HepG2 (cell line): ENCODE results near the gene RHBDD1. TPM values are rescaled to one million over a fixed set of nuclear protein-coding genes. Genes with fewer than 3 reads are reported as not detected.
A peak's percentile ranks its signal among the peaks of the same experiment; 100 is the strongest.

Source experiments
- ATAC-seq: fragments of 200-7000 bp; cut with Tn5 transposase; 3 replicates; pipeline ENCODE4 v1.9.1; 2020; ENCODE audit warnings: mild to moderate bottlenecking, moderate library complexity
- BruUV-seq: library from RNA; stranded (reverse); fragments of 400-500 nt; replicated peaks from 2 replicates; lab custom pipeline; 2021; lab: Mats Ljungman, UMichigan
- CTCF ChIA-PET: fragments of 300-600 bp; formaldehyde crosslinking; extraction: SDS; loops from one replicate; lab custom pipeline; 2021; ENCODE audit warnings: low total read pairs, inconsistent platforms, low intra/inter-chr PET ratio; lab: Yijun Ruan, JAX
- POLR2A ChIA-PET: fragments of 350-600 bp; sonication (Branson Sonifier 250); formaldehyde crosslinking; loops from one replicate; lab custom pipeline; 2020; ENCODE audit warnings: antibody characterized with exemption, inconsistent platforms; lab: Yijun Ruan, JAX
- DNase-seq: peaks from one replicate; pipeline ENCODE4 v3.0.0-alpha.2; 2015; ENCODE audit warnings: low spot score
- FAIRE-seq: peaks from 3 replicates; lab custom pipeline; 2011; peaks lifted over from hg19 to GRCh38; lab: Jason Lieb, UNC
- H2AFZ ChIP-seq: one replicate; pipeline ENCODE4 v1.6.1; 2011; ENCODE audit warnings: low read length, inconsistent platforms
- H3K27ac ChIP-seq: fragments of 300-600 bp; 3 replicates; pipeline ENCODE4 v1.8.0; 2011; ENCODE audit warnings: mixed run types, mild to moderate bottlenecking, mixed read lengths, low read length, inconsistent platforms; ENCODE audit not compliant: insufficient read depth; ENCODE audit errors: extremely low read length
- H3K27me3 ChIP-seq, 2 experiments: fragments of 200-600 bp in 1 of 2; 2 replicates in 1 of 2; 3 replicates in 1 of 2; pipeline versions ENCODE4 v1.6.0 to v1.8.0; 2011; ENCODE audit warnings: low read length in 2 of 2, mild to moderate bottlenecking in 2 of 2, moderate library complexity in 2 of 2, inconsistent platforms in 1 of 2; ENCODE audit not compliant: insufficient read depth in 2 of 2, control insufficient read depth in 1 of 2
- H3K36me3 ChIP-seq, 2 experiments: fragments of 200-600 bp in 1 of 2; replicated peaks in 1 of 2; 2 replicates in 1 of 2; 3 replicates in 1 of 2; pipeline versions ENCODE4 v1.5.1 to v1.8.0; 2011; ENCODE audit warnings: low read length in 2 of 2, inconsistent platforms in 1 of 2; ENCODE audit not compliant: insufficient read depth in 2 of 2, control insufficient read depth in 1 of 2
- H3K4me1 ChIP-seq: 2 replicates; pipeline ENCODE4 v1.5.1; 2012; ENCODE audit warnings: low read length, inconsistent platforms; ENCODE audit not compliant: insufficient read depth
- H3K4me2 ChIP-seq: 2 replicates; pipeline ENCODE4 v1.6.0; 2011; ENCODE audit warnings: low read depth, low read length, inconsistent platforms
- H3K4me3 ChIP-seq, 3 experiments: fragments of 200-600 bp in 1 of 3; sonication (generic), shearing (Covaris generic) in 1 of 3; replicated peaks in 1 of 3; 2 replicates each; pipeline ENCODE4 v1.5.1; 2011 to 2016; ENCODE audit warnings: low read length in 3 of 3, inconsistent platforms in 2 of 3, low read depth in 2 of 3, mild to moderate bottlenecking in 2 of 3, control low read depth in 1 of 3, mixed read lengths in 1 of 3; ENCODE audit not compliant: insufficient read depth in 1 of 3
- H3K79me2 ChIP-seq: one replicate; pipeline ENCODE4 v1.6.1; 2011; ENCODE audit warnings: low read length, inconsistent platforms; ENCODE audit not compliant: insufficient read depth
- H3K9ac ChIP-seq: 2 replicates; pipeline ENCODE4 v1.6.0; 2011; ENCODE audit warnings: mild to moderate bottlenecking, low read depth, low read length, inconsistent platforms; ENCODE audit not compliant: insufficient read depth
- H3K9me3 ChIP-seq: 2 replicates; pipeline ENCODE4 v1.5.1; 2012; ENCODE audit warnings: mild to moderate bottlenecking, low read length
- H4K20me1 ChIP-seq: 2 replicates; pipeline ENCODE4 v1.6.0; 2011; ENCODE audit warnings: inconsistent platforms, mild to moderate bottlenecking, low read length, moderate library complexity; ENCODE audit not compliant: insufficient read depth
- AGO2 ChIP-seq: fragments of 200-400 bp; formaldehyde crosslinking; optimal IDR thresholded peaks from 2 replicates; pipeline ENCODE3; 2017; ENCODE audit warnings: mild to moderate bottlenecking, low read depth, low read length, moderate library complexity
- CBX1 ChIP-seq: IDR thresholded peaks from one replicate; pipeline ENCODE4 v1.6.1; 2016; ENCODE audit warnings: antibody characterized with exemption, low read depth
- HNRNPL ChIP-seq: fragments of 200-400 bp; formaldehyde crosslinking; IDR thresholded peaks from 2 replicates; pipeline ENCODE4 v1.6.1; 2017; ENCODE audit warnings: mild to moderate bottlenecking, low read depth, low read length
- MIER3 ChIP-seq: IDR thresholded peaks from 2 replicates; pipeline ENCODE4 v1.6.1; 2016; ENCODE audit warnings: missing compliant biosample characterization, borderline replicate concordance
- MTERF4 ChIP-seq: sonication (generic); formaldehyde crosslinking; IDR thresholded peaks from 2 replicates; pipeline ENCODE4 v1.8.0; 2023; ENCODE audit warnings: mild to moderate bottlenecking, missing genetic modification reagents
- NPAS2 ChIP-seq: sonication (generic); formaldehyde crosslinking; IDR thresholded peaks from 2 replicates; pipeline ENCODE4 v1.8.0; 2022; ENCODE audit warnings: mild to moderate bottlenecking, missing genetic modification reagents, borderline replicate concordance
- RBFOX2 ChIP-seq: fragments of 200-400 bp; formaldehyde crosslinking; IDR thresholded peaks from 2 replicates; pipeline ENCODE4 v1.6.1; 2017; ENCODE audit warnings: low read depth, mild to moderate bottlenecking, low read length
- SATB2 ChIP-seq: sonication (generic); formaldehyde crosslinking; IDR thresholded peaks from 2 replicates; pipeline ENCODE4 v1.5.0; 2020; ENCODE audit warnings: missing genetic modification reagents
- SNRNP70 ChIP-seq: fragments of 200-400 bp; formaldehyde crosslinking; IDR thresholded peaks from 2 replicates; pipeline ENCODE4 v1.6.1; 2017; ENCODE audit warnings: mild to moderate bottlenecking, low read depth, low read length, moderate library complexity
- SOX5 ChIP-seq: IDR thresholded peaks from 2 replicates; pipeline ENCODE4 v1.6.1; 2016; ENCODE audit warnings: borderline replicate concordance
- SUZ12 ChIP-seq: fragments of 150-350 bp; IDR thresholded peaks from 2 replicates; pipeline ENCODE4 v1.6.1; 2014; ENCODE audit warnings: low read depth, low read length
- TFDP1 ChIP-seq: IDR thresholded peaks from 2 replicates; pipeline ENCODE4 v1.6.1; 2016; ENCODE audit warnings: missing compliant biosample characterization, missing genetic modification reagents, borderline replicate concordance
- ZBTB7B ChIP-seq: sonication (generic); formaldehyde crosslinking; IDR thresholded peaks from 2 replicates; pipeline ENCODE4 v1.4.0; 2020; ENCODE audit warnings: missing genetic modification reagents
- ZNF138 ChIP-seq: sonication (generic); formaldehyde crosslinking; IDR thresholded peaks from 2 replicates; pipeline ENCODE4 v1.5.0; 2020; ENCODE audit warnings: mild to moderate bottlenecking, low read depth, missing genetic modification reagents
- ZNF430 ChIP-seq: sonication (generic); formaldehyde crosslinking; IDR thresholded peaks from 2 replicates; pipeline ENCODE4 v1.9.0; 2021; ENCODE audit warnings: mild to moderate bottlenecking, missing genetic modification reagents
- ZNF558 ChIP-seq: sonication (generic); formaldehyde crosslinking; IDR thresholded peaks from 2 replicates; pipeline ENCODE4 v1.9.0; 2022; ENCODE audit warnings: mild to moderate bottlenecking, missing genetic modification reagents, borderline replicate concordance
- ZNF619 ChIP-seq: sonication (generic); formaldehyde crosslinking; IDR thresholded peaks from 2 replicates; pipeline ENCODE4 v1.4.0; 2020; ENCODE audit warnings: mild to moderate bottlenecking, missing genetic modification reagents
- WGBS: methylation state at CpG from one replicate; pipeline ENCODE4 v1.1.6; 2017; ENCODE audit warnings: low lambda C conversion rate; 5-methylcytosine and 5-hydroxymethylcytosine counted together
- in situ Hi-C: cut with HindIII; loops from 2 replicates; pipeline ENCODE4 v1.10.0; 2017; ENCODE audit warnings: low pct_unique_long_range_greater_than_20kb; ENCODE audit not compliant: extremely low pct_ligation_motif_present
- intact Hi-C: fragments of 100-400 bp; cut with micrococcal nuclease; formaldehyde crosslinking; loops from one replicate; pipeline ENCODE4 v1.10.0; 2022; ENCODE audit not compliant: unreplicated experiment
- polyA plus RNA-seq, 8 experiments: library from polyadenylated mRNA; depleted of rRNA in 3 of 8; stranded (reverse) in 7 of 8; unstranded in 1 of 8; fragments of >200 nt; fragmentation: Illumina TruSeq in 4 of 8; extraction: Trizol in 4 of 8; gene quantifications; 2 replicates each; pipeline versions ENCODE4 v1.2.1 to v1.2.3, GENCODE V29; 2011 to 2016; ENCODE audit warnings: low read depth in 4 of 8, missing spikeins in 1 of 8, mixed read lengths in 1 of 8; ENCODE audit not compliant: insufficient read depth in 1 of 8
- total RNA-seq, 5 experiments: library from RNA; depleted of rRNA; stranded (reverse); fragments of >200 nt; fragmentation: Illumina TruSeq; extraction: Trizol; gene quantifications; 2 replicates each; pipeline ENCODE4 v1.2.3, GENCODE V29; 2016; ENCODE audit warnings: low read depth in 1 of 5

RHBDD1 gene
- total and polyA plus RNA-seq, 2 of the 13 experiments (the other 11 are each of a cell fraction or from before 2014, with no cell fraction given), result 8.2 to 9.5 TPM

GRCh38 chr2:226791487-226792081 lies 44.3 kb upstream of the RHBDD1 start:
- no peaks in the 10 kb centered on the region for H3K27me3 ChIP-seq
- intact Hi-C loops, result no loop called here
- CTCF ChIA-PET, result no interaction called here
- H3K4me1 ChIP-seq, result peaks cover 74% of the 10 kb centered on the region
- TF ChIP-seq HNRNPL (0 out of 2 replicates have a peak, but pooled peaks have one; percentile 63), RBFOX2 (peak; percentile 38; the same call in 1 of the 2 replicates), NPAS2 (CRISPR knock-in tag) (no peak), SOX5 (no peak), AGO2 (peak; percentile 21)
- POLR2A ChIA-PET, result no interaction called here
- H3K4me2 ChIP-seq, result peak overlapping the region; percentile 77; the same call in 1 of the 2 replicates
- no peak overlapping the region for H3K4me3 ChIP-seq
- FAIRE-seq (no peak), ATAC-seq (no peak), DNase-seq (no peak)
- no TSS peak for BruUV-seq
- H3K9ac ChIP-seq, result no peak overlapping the region
- peak overlapping the region; percentile 26 for H3K27ac ChIP-seq
- H4K20me1 ChIP-seq, result no peaks in the 10 kb centered on the region
- H2AFZ ChIP-seq, result no peak overlapping the region
- peaks cover 0 to 6% of the 10 kb centered on the region in 2 experiments; a peak in 2 of 5 replicates for H3K36me3 ChIP-seq
- no peaks in the 10 kb centered on the region for H3K9me3 ChIP-seq
- in situ Hi-C loops, result loop anchor here (10.0 kb wide), 3 partner anchors 57 to 577 kb away; no protein-coding TSS in a partner anchor
- peaks cover 61% of the 10 kb centered on the region for H3K79me2 ChIP-seq
- WGBS, result 94% methylated on average over 56 of the region's 56 CpGs

GRCh38 chr2:226792155-226792881 lies 43.5 kb upstream of the RHBDD1 start:
- peak overlapping the region; percentile 77 for H3K4me2 ChIP-seq
- FAIRE-seq, result peak; percentile 72
- peaks cover 0 to 6% of the 10 kb centered on the region in 2 experiments; a peak in 2 of 5 replicates for H3K36me3 ChIP-seq
- POLR2A ChIA-PET, result interaction anchor here (1.0 to 1.5 kb wide), 2 partner anchors 59 to 632 kb away, joined by 3 to 4 read pairs; no protein-coding TSS in a partner anchor
- WGBS, result 63% methylated on average over 7 of the region's 7 CpGs
- H3K27ac ChIP-seq, result peak overlapping the region; percentile 26
- no peaks in the 10 kb centered on the region for H3K27me3 ChIP-seq
- intact Hi-C loops, result no loop called here
- H3K79me2 ChIP-seq, result peaks cover 68% of the 10 kb centered on the region
- no peak overlapping the region for H2AFZ ChIP-seq
- no peaks in the 10 kb centered on the region for H3K9me3 ChIP-seq
- no peaks in the 10 kb centered on the region for H4K20me1 ChIP-seq
- DNase-seq, result no peak
- in situ Hi-C loops, result loop anchor here (10.0 kb wide), 3 partner anchors 58 to 578 kb away; no protein-coding TSS in a partner anchor
- BruUV-seq, result no TSS peak
- no peak for ATAC-seq
- peak overlapping the region; percentile 29 to 56 (median 46) for H3K4me3 ChIP-seq
- H3K9ac ChIP-seq, result peak overlapping the region; percentile 43
- peaks cover 77% of the 10 kb centered on the region for H3K4me1 ChIP-seq
- CTCF ChIA-PET, result no interaction called here
- TF ChIP-seq ZBTB7B, result no peak
- no peak for TF ChIP-seq ZNF138 (CRISPR knock-in tag)
- no peak for TF ChIP-seq ZNF430 (CRISPR knock-in tag)
- no peak for TF ChIP-seq SNRNP70
- TF ChIP-seq MTERF4 (CRISPR knock-in tag), result peak; percentile 55; the same call in 1 of the 2 replicates
- no peak for TF ChIP-seq SATB2 (CRISPR knock-in tag)
- TF ChIP-seq ZNF558, result no peak
- TF ChIP-seq MIER3 (CRISPR knock-in tag), result no peak
- no peak for TF ChIP-seq CBX1
- no peak for TF ChIP-seq SUZ12
- peak; percentile 72; the same call in 1 of the 2 replicates for TF ChIP-seq ZNF619 (CRISPR knock-in tag)
- no peak for TF ChIP-seq TFDP1 (CRISPR knock-in tag)
